GM18508 (cell line): ENCODE data around the gene OR6C65.

Experiments
- ATAC-seq: cut with Tn5 transposase; IDR thresholded peaks from one replicate; pipeline ENCODE4 v1.9.1; 2021; ENCODE audit warnings: moderate number of reproducible peaks; ENCODE audit not compliant: insufficient read depth, unreplicated experiment

Gene OR6C65

GRCh38 chr12:55445357-55445756 lies 45.0 kb downstream of the OR6C65 start:
- ATAC-seq, result no peak

- ATAC-seq, result no peak
Observed at GRCh38 chr12:55446326-55446725, 46.0 kb downstream of the OR6C65 start.

DNA sequence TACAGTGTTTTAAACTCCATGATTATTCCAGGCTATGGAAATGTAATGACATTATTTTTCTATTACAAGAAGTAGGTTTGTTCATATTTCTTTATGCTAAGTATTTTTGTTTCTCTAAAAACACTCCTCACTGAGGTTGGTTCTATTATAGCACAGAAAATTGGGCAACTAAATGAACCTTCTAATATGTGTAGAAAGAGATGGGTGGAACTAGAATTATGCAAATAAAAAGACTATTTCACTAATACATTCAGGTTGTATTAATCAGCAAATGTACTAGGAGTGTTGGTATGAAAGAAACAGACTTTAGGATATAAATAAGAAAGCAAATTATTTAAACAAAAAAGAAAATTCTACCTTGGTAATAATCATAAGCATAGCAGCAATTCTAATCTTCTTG lies 48.5 kb downstream of the OR6C65 start:
- ATAC-seq, result no peak
